Stimulated activated CD4-positive, alpha-beta T cell treated with anti-CD3 and anti-CD28 coated beads, Interleukin-4, amount 100 ng/mL, for 4 hours (primary cell): ENCODE measurements around the gene FOXP1.

Source experiments
- DNase-seq, 2 experiments: peaks; one replicate each; pipeline ENCODE4 v3.0.0-alpha.2; 2020

FOXP1 gene

DNA sequence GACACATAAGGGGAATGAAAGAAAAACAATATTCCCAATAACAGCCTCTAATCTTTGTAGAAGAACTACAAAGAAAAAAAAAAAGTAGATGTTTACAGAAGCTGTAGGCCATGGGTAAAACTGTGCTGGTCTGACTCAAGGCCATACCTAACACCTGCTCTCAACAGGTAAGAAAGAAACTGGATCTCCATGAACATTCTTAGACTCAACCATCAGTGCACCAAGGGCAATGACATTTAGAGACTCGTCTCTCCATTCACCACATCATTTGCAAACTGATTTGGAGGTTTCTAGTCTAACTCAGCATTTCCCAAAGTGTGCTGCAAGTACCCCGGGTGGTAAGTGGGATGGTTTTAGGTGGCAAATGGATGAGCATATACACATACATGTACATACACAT lies 164.2 kb downstream of the FOXP1 start:
- DNase-seq: no peak

DNA sequence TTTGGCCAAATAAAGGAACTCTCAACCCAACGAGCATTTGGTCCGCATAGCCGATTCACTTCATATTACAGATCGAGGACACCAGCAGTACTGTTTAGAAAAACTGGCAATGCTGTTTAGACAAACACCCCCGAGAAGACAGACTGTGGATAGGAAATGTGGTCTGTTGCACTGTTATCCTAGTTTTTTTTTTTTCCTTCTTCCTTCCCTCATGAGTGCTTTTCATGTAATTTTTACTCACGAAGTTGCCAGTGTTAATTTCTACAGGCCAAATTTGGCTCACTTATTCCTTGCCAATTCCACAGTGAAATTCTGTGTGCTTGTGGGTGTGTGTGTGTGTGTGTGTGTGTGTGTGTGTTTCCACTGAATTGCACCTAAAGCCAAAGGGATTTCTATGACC lies 165.7 kb downstream of the FOXP1 start:
- no peak for DNase-seq

DNA sequence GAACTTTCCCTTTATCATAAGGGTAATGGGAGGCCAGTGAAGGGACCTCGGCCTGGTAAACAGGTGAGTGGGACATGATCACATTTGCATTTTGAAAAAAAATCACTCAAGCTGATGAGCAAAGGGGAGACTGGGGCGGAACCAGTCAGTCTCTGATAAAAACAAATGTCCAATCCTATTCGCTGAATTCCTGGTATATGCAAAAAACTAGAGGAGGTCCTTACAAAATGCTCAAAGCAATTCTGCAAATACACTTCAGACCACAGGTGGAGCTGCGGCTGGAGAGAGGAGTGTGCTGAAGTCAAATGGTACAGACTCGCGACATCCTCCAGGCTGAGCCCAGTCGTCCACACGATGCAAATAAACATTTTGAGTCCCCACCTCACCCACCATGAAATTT lies 166.7 kb downstream of the FOXP1 start:
- peak in 1 of 2 experiments; percentile 26 for DNase-seq

DNA sequence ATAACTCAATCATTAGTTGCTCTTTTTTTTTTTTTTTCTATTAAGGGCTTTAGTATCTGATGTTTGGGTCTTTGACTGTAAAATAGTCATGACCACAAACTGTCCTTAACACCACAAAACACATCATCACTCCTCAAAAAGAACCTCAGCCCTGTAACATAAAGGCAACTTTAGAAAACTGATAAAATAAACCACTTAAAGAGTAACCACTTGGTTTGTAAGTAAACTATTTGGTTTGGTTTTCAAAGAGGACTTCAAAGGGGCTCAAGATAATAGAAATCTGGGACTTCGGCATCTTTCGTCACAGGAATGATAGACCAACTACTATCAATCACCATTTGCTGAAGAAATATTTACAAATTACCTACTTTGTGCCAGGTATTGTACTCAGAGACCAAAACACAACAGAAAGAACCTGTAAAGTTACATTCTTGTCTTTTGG lies 167.8 kb downstream of the FOXP1 start:
- no peak for DNase-seq

DNA sequence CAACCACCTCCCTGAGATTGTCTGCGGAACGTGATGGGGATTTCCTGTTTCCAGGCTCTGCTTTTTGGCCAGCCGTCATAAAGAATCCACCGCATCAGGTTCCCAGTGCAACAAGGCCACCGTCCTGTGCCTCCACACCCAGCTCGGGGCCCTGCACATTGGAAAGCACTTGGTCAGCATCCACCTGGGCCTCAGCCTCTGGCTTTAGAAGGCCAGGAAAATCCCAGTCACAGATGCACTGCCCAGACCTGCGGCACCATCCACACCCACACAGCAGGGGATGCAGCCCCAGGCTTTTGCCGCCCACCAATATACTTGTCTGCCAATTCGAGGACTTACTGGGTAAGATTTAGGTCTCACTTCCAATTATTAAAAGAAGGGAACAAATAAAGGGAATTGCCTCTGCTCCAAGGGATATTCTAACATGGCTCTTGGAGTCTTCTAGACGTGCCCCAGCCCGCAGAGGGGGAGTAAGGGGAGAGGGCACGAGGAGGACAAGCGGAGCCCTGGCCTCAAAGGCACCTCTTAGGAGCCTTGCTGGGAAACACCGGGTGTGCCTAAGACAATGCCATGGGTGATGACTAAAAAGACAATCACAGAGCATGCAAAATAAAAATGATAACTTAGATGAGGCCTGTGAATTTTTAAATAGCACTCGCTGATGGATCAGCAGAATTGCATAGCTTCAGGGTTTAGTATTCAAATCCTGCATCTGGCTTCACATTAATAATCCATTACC lies 169.2 kb downstream of the FOXP1 start:
- no peak for DNase-seq

DNA sequence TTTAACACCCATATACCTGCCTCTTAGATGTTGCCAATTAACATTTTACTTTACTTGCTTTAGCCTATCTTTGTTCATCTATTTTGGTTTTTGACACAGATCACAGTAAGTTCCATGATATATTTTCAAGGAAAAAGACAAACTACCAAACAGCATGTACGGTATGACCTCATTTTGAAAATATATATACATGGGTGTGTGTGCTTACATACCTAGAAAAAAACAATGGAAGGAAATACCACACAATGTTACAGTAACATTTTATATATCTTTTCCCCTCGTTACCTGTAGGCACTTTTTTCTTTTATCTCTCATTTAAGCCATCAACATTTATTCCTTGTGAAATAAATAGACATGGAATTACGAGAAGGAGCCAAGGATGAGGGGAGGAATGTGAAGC lies 170.0 kb downstream of the FOXP1 start:
- DNase-seq: no peak

DNA sequence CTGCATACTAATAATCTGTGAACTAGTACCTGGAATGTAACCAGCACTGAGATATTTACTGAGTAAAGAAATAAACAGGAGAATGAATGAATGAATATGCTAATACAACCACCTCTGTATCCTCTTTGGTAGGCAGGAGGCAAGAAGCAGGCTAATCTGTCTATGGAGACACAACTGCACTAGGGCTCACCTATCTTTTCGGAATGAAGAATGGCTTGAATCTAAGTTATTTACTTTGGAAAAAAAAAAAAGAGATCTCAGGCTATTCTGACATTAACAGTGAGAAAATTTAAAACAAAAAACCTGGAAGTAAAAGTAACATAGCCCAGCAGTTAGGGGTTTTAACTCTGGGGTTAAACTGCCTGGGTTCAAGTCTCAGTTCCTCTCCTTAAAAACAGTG lies 174.2 kb downstream of the FOXP1 start:
- no peak for DNase-seq

DNA sequence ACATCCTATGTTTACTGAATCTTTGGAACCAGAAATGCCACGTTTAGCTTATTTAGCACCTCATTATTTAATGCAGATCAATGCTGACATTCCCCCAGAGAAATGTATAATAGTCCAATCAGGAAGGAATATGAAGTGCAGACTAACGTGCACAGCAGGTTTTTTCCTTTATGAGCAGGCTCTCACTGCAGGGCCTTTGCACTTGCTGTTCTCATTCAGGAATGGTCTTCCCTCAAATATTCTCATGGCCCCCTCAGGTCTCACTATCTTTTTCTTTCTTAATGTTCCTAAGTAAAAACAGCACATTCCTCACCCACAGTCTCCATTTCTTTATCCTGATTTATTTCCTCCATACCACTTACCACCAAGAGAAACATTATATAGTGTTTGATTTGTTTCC lies 174.6 kb downstream of the FOXP1 start:
- no peak for DNase-seq

DNA sequence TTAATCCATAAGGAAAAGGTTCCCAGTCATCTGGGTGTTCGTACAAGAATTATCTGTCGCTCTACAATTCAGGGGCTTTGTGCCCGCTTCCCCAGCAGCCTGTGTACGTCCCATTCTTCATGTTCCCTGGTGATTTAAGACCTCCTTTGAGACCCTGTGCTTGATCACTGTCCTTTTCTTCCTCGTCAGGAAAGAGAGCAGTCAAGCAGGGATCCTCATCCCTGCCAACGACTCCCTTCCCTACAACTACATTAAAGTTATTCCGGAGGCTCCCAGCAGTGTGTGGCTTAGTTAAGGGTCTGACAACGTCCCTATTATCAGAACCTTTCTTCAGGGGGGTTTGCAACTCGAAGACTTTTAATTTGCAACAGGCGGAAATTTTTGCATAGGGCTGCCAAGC lies 175.7 kb downstream of the FOXP1 start:
- no peak for DNase-seq

DNA sequence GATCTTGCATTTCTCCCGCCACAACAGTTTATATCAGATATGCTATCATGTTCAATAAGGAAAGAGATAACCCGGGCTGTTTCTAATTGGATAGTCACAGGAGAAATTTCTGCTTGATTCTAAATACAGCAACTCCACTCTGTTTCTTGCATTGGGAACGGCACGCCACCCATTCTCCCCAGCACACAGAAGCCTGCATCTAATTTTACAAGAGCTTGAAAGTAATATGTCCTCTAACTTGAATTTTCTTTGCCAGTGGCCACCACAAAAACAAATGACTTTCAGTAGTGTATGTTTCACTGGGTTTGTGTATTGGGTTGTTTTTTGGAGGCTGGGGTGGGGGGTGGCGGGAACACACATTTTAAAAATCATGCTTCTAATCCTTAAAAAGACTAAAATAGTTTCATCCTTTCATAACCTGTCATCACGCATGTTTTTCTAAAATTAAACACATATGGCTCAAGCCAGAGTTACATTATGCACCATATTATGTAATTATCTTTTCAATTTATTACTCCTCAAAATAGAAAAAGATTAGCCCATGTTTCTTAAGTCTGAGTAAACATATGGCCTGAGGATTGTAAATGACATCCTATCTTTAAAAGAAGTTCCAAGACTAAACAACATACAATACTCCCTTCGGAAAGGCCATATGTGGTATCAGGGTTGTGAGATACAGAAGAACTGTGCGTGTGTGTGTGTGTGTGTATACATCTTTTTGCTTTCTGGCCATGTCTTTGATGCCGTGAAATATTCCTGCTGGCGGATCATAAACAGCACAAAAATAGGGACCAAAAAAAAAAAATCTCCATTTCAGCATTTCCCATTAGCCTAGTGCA lies 176.3 kb downstream of the FOXP1 start:
- no peak for DNase-seq

DNA sequence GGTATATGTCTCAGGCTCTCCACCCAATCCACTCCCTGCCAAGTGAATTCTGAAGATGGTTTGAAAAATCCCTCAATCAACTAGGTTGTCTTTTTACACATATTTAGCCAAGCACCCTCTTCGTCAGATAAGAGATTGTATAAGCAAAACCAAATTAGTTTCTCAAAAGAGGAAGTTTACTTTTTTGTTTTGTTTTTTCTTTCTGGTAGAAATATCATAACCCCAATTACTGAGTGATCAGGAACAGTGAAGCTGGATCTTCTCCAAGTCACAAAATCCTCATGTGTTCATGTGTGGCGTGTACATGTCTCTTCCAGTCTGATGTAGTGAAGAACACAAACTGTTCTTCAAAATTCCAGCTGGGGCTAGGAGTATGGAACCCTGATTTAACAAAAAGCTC lies 180.6 kb downstream of the FOXP1 start:
- DNase-seq: no peak

DNA sequence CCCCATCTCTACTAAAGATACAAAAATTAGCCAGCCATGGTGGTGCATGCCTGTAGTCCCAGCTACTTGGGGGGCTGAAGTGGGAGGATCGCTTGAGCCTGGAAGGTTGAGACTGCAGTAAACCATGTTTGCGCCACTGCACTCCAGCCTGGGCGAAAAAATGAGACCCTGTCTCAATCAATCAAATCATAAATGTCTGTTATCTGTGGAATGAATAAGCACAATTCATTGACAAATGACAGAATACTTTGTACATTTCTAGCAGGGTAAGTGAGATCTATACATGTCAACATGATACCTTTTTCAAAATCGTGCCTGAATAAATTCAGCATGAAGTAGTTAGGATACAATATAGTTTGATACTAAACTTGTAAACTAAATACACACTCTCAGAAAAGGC lies 181.2 kb downstream of the FOXP1 start:
- no peak for DNase-seq

DNA sequence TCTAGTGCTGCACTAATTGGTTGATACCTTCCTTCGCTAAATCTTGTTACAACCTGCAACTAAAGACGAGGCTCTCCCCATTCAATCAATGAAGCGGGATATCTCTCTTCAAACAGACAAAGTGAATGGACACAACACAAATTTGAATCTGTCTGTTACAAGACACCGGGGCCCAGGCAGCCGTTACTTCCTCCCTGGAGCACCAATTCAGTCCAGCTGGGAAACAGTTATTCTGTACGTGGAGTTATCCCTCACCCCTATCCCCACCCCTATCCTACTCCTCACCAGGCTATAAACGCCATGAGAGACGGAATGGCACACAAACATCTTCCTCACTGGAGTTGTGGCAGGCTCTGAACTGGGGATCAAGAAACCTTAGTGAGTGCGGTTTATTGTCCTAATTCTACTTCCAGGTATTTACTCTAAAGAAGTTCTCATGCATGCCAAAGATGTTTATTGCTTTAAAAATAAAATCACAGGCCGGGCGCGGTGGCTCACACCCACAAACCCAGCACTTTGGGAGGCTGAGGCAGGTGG lies 181.8 kb downstream of the FOXP1 start:
- DNase-seq: no peak

DNA sequence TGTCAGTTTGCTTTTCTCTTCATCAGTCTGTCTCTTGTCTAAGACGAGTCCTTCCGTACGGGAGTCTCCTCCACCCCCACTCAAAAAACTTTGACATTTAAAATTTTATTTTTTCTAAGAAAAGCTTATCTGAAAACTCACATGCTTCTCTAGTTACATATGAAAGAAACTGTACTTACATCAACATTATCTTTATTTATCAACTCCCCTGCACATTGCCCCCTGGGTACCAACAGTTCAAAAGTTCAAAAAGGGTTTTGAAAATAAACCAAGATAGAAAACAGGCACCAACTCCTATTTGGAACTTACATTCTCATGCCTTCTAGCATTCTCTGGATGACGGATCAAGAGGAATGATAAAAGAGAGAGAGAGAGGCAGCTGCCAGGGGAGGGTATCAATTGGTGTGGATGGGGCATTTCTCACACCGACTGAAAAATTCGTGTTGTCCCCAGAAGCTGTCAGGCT lies 182.5 kb downstream of the FOXP1 start:
- DNase-seq: no peak

DNA sequence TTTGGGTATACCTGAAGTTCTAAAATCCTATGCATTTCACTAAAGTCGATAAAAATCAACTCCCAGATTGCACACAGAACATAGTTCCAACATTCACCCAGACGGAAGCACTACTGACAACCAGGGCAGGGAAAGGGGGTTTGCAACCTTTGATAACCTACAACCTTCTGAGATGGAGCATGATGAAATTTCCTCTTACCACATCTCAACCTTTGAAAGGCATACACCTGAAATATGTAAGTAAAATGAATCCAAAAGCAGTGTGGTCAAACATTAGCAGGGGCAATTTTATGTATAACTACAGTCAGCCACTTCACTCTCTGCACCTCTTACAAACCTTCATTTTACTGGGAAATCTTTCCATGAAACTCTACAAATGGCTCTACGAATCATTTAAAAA lies 184.1 kb downstream of the FOXP1 start:
- DNase-seq: no peak

DNA sequence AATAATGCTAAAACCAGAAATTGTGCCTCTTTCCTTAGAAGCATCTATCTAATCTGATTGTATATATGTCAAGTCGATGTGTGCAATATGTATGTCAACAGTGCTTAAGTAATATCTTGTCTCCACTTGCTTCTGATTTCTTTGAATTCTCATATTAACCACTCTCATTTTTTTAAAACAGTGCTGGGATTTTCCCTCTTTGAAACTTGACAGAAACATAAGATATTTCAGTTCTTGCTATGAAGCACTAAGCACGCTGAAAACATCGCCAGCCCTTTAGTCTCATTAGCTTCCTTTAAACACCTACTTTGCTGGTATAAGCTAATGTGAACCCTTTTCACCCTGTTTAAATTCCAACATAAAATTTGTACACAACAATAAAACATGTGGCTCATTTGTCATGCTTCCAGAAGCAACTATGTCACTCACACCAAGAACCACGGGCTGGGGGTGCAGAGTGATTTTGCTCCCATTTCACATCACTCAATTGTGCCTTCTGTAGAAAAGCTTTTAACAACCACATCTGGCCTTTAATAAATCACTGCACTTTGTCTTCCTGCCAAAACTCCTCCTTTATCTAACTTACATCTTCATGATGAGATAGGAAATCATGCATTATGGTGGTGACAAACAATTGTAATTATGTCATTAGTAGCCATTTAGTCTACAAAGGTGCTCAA lies 185.2 kb downstream of the FOXP1 start:
- DNase-seq: peak in 1 of 2 experiments; percentile 27

DNA sequence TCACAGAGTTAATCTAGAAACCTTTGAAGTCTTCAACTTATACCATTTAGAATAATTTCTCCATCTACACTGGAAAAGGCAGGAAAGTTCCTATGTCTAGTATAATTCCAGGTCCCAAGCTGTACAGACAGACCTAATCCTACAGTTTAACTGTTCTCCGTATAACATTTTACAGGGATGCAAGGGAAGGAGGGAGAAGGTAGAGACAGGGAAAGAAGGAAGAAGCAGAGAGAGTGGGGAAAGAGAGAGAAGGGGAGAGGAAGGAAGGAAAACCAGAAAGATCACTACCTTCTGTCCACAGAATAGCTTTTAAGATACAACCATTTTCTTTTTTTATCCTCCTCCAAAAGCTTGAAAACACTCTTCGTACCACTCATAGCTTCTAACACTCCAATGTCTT lies 185.8 kb downstream of the FOXP1 start:
- no peak for DNase-seq

DNA sequence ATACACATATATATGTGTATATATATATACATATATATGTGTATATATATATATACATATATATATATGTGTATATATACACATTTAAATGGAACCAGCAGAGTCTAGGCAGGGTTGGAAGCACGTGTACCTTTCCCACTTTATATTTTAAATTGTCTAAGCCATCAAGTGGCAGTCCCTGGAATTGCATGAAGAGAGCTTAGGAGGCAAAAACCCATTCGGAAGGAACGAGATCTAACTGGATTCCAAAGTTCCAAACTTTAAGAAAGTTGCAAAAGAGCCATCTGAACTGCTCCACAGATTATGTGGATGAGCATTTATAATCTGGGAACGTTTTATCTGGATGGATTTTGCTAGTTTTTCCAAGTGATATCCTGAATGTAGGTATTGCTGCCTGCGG lies 186.5 kb downstream of the FOXP1 start:
- no peak for DNase-seq

DNA sequence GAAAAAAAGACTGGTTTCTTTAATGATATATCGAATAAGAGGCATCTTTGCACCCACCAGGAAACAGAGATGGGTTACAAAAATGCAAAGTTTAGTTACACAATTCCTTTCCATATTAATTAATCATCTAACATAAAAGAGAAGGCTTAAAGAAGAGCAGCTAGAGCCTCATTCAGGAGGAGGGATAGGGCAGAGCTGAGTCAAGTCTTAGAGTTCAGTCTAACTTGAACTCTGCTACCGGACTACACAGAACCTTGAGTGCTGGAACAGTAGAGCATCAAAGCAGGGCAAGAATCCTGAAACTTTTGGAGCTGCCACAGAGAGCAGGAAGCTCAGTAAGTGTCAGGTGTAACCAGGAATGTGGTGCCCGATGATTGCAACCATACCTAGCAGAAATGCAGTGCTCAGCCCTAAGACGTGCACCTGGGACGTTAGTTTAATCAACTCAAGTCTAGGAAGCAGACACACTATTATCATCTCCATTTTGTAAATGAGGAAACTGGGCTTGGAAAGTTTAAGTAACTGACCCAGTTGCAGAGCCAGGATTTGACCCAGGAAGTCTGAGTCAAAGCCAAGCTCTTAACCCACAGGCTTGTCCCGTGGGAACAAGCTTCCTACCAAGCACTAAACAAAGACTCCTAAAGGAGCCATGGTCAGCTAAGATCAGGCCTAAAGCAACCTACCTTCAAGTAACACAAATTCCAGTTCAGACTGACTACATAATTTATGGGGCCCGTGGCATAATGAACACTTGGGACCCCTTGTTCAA lies 187.4 kb downstream of the FOXP1 start:
- no peak for DNase-seq

DNA sequence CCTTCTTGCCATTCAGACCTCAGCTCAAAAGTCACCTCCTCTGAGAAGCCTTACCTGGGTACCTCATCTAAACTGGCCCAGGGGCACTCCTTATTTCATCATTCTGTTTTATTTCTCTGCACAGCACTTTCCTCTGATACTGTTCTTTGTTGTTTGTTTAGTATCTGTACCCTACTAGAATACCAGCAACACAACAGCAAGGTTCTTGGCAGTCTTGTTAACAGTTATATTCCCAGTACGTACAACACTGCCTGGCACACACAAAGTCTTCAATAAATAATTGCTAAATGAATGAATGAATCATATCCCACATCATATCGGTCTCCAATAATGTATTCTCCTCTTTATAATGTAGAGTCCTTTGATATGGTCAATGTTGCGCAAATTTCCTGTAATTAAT lies 188.1 kb downstream of the FOXP1 start:
- no peak for DNase-seq

DNA sequence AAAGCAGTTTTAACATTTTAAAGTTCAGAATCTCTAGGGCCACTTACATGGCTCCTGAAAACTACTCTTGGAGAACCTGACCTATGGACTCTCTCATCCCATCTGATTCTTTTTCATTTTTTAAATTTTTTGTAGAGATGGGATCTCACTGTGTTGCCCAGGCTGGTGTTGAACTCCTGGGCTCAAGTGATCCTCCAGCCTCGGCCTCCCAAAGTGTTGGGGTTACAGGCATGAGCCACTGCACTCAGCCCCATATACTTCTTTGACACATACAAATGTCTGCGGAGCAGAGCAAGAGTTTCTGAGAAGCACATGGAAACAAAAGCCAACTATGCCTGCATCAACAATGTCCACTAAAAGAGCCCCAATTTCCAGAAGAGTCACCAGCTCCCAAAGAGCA lies 189.8 kb downstream of the FOXP1 start:
- no peak for DNase-seq

DNA sequence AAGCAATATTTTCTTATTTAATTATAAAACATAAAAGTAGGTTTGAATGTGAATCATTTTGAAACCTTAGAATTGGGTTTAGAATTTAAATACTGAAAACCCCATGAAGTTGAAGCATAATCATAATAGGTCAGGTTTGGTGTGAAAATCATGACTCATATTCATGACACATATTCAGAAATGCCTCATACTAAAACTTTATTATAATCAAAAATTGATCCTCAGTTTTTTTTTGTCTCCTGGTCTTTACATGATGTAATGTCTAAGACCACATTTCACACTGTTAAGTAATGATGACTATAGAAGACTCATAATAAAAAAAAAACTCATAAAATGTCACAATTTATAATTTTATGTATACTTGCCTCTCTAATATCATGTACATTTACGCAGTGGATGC lies 190.4 kb downstream of the FOXP1 start:
- DNase-seq: no peak

DNA sequence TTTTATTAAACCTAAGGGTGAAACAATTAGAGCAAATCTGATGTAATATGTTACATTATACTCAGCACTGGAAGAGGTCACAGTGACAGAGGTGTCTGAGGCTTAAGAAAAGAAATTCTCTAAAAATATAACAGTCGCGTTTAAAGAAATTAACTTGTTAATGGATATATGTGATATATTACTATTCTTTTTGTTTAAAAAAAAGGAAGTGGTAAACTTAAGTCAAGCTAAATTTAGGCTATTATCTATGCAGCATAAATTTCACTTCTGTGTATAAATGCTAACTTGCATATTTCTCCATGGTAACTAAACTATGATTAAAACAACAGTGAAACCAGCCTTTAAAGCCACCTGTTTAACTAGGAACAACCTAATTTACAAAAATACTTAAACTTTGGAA lies 191.3 kb downstream of the FOXP1 start:
- DNase-seq: no peak
